SK-N-MC (cell line): ENCODE measurements around the gene KIF25.

ENCODE experiments used
- EZH2 ChIP-seq: fragments of 200-600 bp; sonication (generic); IDR thresholded peaks from one replicate; pipeline ENCODE4 v1.6.1; 2017; ENCODE audit warnings: antibody characterized with exemption
- FOXP2 ChIP-seq: optimal IDR thresholded peaks from 2 replicates; pipeline ENCODE3; 2011; ENCODE audit warnings: mild to moderate bottlenecking, moderate library complexity; ENCODE audit not compliant: insufficient read depth; ENCODE audit errors: extremely low read length, control extremely low read depth
- POLR2AphosphoS5 ChIP-seq: IDR thresholded peaks from 2 replicates; pipeline ENCODE4 v1.6.1; 2012; ENCODE audit warnings: mild to moderate bottlenecking, low read depth, low read length, borderline replicate concordance

- no peak for TF ChIP-seq EZH2
- no peak for TF ChIP-seq POLR2AphosphoS5
- no peak for TF ChIP-seq FOXP2
Observed at GRCh38 chr6:167965592-167966539, 31.6 kb upstream of the KIF25 start.
